Transverse colon (tissue), 3 donors: Measurements from ENCODE around the gene LEKR1.

Experiments
- EP300 ChIP-seq: sonication (generic); formaldehyde crosslinking; IDR thresholded peaks from one replicate; pipeline ENCODE4 v1.6.1; 2017; ENCODE audit warnings: antibody characterized with exemption, low read depth
- TF ChIP-seq, protein P1 (sequence below), 5 experiments: fragments of 200-600 bp in 3 of 5; fragments of 450-650 bp in 2 of 5; sonication (generic) in 3 of 5; IDR thresholded peaks; 1 replicate in 2 of 5; 2 replicates in 3 of 5; pipeline ENCODE4 v1.5.1; 2016 to 2017; ENCODE audit warnings: antibody characterized with exemption in 5 of 5, inconsistent platforms in 3 of 5, mild to moderate bottlenecking in 2 of 5, moderate library complexity in 1 of 5

DNA sequence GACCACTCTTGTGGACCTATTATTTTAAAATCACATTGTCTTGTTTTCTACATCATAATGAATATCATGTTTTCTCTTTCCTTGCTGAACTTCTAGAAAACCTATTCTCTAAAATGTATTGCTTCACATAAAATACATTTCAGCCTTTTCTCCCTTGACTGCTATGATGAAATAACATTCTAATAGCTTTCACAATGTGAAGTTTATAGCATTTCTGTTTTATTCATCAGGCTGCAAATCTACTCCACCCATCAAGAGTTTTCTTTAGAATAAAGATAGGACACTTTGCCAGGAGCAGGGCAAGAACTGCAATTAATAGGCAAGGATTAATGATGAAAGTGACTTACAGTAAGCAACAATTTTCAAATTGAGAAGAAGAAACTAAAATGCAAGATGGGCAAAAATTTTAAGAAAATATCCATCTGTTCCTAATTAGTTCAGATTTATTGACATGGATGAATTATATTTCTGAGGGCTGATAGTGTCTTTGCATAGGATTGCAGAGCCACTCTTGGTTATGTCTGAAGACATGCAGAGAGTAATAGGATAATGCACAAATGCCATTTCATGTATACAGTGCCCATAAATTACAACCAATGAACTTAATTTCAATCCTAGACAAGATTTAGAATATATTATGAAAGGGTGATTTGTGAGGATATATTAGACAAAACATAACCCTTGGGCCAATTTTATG lies 21.7 kb downstream of the LEKR1 start:
- TF ChIP-seq, protein P1, sequence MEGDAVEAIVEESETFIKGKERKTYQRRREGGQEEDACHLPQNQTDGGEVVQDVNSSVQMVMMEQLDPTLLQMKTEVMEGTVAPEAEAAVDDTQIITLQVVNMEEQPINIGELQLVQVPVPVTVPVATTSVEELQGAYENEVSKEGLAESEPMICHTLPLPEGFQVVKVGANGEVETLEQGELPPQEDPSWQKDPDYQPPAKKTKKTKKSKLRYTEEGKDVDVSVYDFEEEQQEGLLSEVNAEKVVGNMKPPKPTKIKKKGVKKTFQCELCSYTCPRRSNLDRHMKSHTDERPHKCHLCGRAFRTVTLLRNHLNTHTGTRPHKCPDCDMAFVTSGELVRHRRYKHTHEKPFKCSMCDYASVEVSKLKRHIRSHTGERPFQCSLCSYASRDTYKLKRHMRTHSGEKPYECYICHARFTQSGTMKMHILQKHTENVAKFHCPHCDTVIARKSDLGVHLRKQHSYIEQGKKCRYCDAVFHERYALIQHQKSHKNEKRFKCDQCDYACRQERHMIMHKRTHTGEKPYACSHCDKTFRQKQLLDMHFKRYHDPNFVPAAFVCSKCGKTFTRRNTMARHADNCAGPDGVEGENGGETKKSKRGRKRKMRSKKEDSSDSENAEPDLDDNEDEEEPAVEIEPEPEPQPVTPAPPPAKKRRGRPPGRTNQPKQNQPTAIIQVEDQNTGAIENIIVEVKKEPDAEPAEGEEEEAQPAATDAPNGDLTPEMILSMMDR (IDR thresholded peaks at IDR 0.05) = no peak
- no peak for TF ChIP-seq EP300
